Activated CD8-positive, alpha-beta memory T cell treated with anti-CD3 and anti-CD28 coated beads for 1 hour (primary cell): ENCODE measurements around the gene CALML6.

Experiments used
- DNase-seq, 2 donors: peaks; one replicate each; pipeline ENCODE4 v3.0.0-alpha.2; 2020; ENCODE audit warnings: low read depth in 1 of 2; ENCODE audit errors: extremely low read depth in 1 of 2

The CALML6 gene

GRCh38 chr1:1892079-1892762 is 22.8 kb upstream of the CALML6 start:
- DNase-seq = no peak

GRCh38 chr1:1892763-1893120 is 22.3 kb upstream of the CALML6 start:
- DNase-seq = no peak

GRCh38 chr1:1893291-1893985 is 21.6 kb upstream of the CALML6 start:
- no peak for DNase-seq

- no peak for DNase-seq
Measured at GRCh38 chr1:1893997-1894353, 21.1 kb upstream of the CALML6 start.

- no peak for DNase-seq
Measured at GRCh38 chr1:1894354-1895059, 20.6 kb upstream of the CALML6 start.

- DNase-seq = no peak
Measured at GRCh38 chr1:1895060-1895418, 20.0 kb upstream of the CALML6 start.

- no peak for DNase-seq
Measured at GRCh38 chr1:1895456-1896336, 19.4 kb upstream of the CALML6 start.

- DNase-seq = no peak
Measured at GRCh38 chr1:1898246-1898933, 16.7 kb upstream of the CALML6 start.

GRCh38 chr1:1899266-1899966 is 15.6 kb upstream of the CALML6 start:
- DNase-seq = no peak

- no peak for DNase-seq
Measured at GRCh38 chr1:1899967-1900327, 15.1 kb upstream of the CALML6 start.

GRCh38 chr1:1900883-1901640 is 14.0 kb upstream of the CALML6 start:
- DNase-seq = no peak

- no peak for DNase-seq
Measured at GRCh38 chr1:1901641-1902294, 13.3 kb upstream of the CALML6 start.

- no peak for DNase-seq
Measured at GRCh38 chr1:1903224-1903623, 11.8 kb upstream of the CALML6 start.

GRCh38 chr1:1906185-1907097 is 8.6 kb upstream of the CALML6 start:
- peak; percentile 19 to 45 for DNase-seq

GRCh38 chr1:1907098-1907736 is 7.8 kb upstream of the CALML6 start:
- no peak for DNase-seq

- DNase-seq = no peak
Measured at GRCh38 chr1:1908506-1908791, 6.6 kb upstream of the CALML6 start.

GRCh38 chr1:1910033-1910465 is 5.0 kb upstream of the CALML6 start:
- DNase-seq = no peak
